ENCODE measurements around the gene RCOR3.

Gene RCOR3

GRCh38 chr1:211324992-211325775 is 66.0 kb downstream of the RCOR3 start:
- no peak for DNase-seq (ENCODE audit: low read depth)

GRCh38 chr1:211326140-211326527 is 67.0 kb downstream of the RCOR3 start:
- DNase-seq (ENCODE audit: low read depth) = no peak

GRCh38 chr1:211326528-211327345 is 67.6 kb downstream of the RCOR3 start, which contains the start of gene TRAF5:
Gene TRAF5, plus strand, starts transcription at chr1:211326833. Its CDS starts 26,407 bp downstream, at chr1:211353240.
- DNase-seq (ENCODE audit: low read depth) = no peak

DNA sequence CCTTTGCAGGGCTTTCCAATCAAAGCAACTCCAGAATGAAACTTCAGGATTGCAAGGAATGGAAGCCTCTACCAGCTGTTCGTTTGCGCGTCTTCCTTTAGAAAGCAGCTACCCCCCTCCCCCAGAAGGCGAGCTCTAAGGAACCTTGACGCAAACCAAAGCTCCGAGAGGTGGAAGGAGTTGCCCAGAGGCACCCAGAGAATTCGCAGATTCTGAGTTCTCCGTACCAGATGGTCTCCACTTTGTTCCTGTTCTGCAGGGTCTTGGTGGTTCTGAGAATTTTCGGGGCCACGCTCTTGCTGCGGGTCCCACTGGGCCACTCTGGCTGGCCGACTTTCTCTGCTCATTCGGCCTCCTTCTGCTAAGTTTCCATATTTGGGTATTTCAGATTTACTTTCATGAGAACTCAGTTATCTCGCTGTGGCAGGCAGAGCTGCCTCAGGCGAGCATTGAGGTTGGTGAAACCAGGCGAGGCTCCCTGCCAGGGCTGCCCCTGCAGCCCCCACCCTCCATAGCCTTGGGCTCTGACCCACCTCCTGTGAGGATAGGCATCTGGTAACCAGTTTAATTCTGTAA is 68.3 kb downstream of the RCOR3 start:
- no peak for DNase-seq (ENCODE audit: low read depth)

DNA sequence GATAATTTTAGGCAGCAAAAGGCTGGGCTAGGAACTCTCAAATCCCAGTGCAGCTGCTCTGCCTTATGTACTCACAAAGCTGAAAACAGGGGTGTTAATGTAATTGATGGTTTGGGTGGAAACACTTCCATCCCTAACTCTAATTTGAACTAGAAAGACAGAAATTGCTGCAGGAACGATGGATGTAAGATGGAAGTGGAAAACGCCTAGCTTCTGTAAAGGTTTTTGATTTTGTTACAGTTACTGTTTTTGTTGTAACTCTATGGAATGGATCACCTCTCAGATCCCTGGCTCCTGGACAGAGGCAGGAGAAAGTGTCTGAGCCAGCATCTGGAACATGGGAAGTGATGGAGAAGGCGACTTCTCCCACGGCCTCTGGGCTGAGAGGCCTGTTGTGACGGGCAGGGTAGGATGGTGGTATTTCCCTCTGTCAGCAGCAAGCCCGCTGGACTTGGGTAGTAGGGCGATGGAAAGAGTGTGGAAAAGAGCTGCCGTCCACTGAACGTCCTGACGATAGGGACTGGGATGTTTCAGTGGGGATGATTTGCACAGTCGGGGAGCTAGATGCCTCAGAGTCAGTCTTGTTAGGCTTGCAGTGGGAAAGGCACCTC is 69.0 kb downstream of the RCOR3 start:
- no peak for DNase-seq (ENCODE audit: low read depth)

- no peak for DNase-seq (ENCODE audit: low read depth)
Measured at GRCh38 chr1:211328866-211329475, 69.8 kb downstream of the RCOR3 start.

DNA sequence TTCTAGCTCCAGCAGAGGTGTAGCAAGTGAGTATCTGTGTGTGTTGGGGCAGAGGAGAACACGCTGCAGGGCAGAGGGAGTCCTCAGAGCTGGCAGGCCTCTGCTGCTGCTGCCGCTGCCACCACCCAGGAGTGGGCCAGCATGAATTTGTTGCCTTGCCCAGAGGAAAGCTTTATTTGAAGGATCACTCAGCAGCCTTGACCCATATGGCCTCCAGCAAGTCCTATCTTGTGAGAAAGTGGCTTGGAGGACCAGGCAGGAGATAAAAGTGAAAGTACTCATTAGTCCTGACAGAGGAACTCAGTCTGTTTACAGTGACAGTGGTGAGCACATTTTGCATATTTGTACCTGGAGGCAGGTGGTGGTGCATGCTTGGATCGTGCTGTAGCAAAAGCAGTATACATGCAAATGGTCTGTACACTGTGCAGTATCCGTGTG is 70.6 kb downstream of the RCOR3 start:
- no peak for DNase-seq (ENCODE audit: low read depth)

DNA sequence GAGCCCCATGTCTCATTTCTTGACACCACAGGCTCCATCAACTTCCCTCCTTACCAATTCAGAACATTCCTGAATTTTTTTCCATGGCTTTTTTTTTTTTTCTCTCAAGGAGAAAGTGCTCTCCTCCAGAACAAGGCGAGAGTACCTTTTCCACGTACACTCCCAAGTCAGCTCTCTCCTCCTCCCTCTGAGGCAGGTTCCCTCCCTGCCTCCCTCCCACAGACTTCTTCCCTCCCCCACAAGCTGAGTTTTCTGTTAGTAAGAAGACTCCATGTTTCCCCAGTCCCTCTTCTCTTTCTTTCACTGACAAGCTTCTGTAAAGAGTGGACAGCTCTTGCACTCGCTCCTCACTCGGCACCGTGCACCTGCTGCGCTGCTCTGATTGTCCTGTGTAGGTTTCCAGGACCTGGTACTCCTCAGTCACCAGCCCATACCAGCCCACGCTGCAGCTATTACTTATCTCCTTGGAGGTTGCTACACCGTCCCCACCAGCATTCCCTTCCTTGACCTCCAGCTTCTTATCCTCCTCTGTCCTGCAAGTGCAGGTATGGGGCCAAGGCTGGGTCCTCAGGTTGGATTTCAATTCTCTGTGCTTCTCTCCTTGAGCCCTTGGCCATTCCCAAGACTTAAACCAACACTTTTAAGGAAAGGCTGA is 71.2 kb downstream of the RCOR3 start:
- no peak for DNase-seq (ENCODE audit: low read depth)

DNA sequence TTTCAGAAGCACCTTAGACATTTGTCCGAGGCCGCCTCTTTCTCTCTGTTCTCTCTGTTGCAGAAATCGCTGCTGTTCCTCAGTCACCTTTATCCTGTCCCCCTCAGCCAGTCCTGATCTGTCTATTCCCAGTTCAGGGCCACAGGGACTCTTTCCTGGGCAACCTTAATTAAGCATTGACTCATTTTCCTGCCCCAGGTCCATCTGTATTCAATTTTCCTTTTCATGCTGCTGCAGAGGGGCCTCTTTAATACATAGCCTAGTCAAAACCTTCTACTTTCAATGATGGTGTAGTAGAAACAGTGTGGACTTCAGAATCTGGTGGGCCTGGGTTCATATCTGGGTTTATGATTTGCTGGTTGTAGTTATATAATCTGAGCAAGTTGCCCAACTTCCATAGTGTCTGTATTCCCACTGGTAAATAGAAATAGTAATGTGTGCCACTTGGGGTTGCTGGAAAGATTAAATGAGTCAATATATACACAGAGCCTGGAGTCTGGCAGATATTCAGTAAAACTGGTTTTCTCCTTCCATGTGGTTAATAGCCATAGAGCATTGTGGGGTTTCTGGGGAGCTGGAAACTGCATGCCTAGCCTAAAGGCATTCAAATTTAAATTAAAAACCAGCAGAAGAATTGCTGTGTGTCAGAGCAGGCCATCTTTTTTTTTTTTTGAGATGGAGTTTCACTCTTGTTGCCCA is 72.0 kb downstream of the RCOR3 start:
- no peak for DNase-seq (ENCODE audit: low read depth)

- DNase-seq (ENCODE audit: low read depth) = no peak
Measured at GRCh38 chr1:211332036-211332616, 73.0 kb downstream of the RCOR3 start.

GRCh38 chr1:211332830-211333229 is 73.7 kb downstream of the RCOR3 start:
- DNase-seq (ENCODE audit: low read depth) = no peak

DNA sequence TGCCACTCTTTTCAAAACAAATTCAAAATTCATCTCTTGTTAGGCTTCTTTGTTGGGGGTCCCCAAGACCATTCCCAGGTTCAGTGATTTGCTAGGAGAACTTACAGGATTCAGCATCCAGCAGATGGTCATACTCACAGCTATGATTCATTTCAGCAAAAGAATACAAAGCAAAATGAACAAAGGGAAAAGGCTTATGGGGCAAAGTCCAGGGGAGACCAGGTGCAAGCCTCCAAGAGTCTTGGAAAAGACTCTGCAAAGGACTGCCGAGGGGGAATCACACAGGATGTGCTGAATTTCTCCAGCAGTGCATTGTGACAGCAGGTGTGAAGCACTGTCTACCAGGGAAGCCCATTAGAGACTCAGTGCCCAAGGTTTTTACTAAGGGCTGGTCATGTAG is 74.7 kb downstream of the RCOR3 start:
- no peak for DNase-seq (ENCODE audit: low read depth)

- DNase-seq (ENCODE audit: low read depth) = no peak
Measured at GRCh38 chr1:211334986-211335385, 75.8 kb downstream of the RCOR3 start.

DNA sequence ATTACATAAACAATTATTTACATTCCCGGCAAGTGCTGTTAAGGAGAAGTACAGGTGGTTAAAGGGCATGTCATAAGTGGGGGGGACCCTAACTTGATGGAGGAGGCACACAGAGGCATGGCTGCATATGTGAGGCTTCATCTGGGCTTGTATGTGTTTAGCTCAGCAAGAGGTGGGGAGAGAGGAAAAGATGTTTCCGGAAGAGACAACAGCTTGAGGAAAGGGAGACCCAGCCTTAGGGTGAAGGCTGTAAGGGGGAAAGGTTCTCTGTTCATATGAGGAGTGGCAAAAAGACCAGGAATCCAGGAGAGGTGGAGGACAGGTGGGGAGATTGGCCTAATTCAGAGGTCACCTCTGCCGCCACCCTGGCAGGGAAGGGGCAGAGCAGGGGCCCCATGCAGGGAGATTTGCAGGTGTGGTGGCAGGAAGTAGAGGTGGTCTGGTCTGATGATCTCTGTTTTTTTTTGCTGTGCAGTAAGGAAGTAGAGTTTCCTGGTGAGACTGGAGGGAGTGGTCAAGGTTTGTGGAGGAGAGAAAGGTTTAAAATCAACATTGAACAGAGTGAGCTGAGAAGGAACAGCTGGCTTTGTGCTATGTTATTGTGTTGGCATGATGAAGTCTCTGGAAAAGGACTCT is 76.5 kb downstream of the RCOR3 start:
- no peak for DNase-seq (ENCODE audit: low read depth)

DNA sequence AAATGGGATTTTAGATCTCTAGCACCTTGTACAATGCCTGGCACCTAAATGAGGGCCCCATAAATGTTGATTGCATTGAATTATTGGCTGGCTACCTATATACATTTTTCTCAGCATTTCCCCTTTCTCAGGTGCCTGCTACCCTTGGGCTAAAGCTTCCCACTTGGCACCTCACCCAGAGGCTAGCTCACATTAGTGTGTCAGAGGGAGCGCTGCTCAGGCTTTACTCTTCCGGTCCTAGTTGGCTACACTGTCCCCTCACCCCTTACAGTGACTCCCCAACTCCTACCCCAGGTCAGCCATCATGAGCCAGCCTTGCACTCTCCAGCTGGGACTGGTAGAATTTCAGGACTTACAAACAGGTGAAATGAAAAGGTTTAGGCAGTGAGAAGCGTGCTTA is 77.0 kb downstream of the RCOR3 start:
- DNase-seq (ENCODE audit: low read depth) = no peak

GRCh38 chr1:211336775-211337174 is 77.6 kb downstream of the RCOR3 start:
- no peak for DNase-seq (ENCODE audit: low read depth)

- no peak for DNase-seq (ENCODE audit: low read depth)
Measured at GRCh38 chr1:211337430-211338223, 78.5 kb downstream of the RCOR3 start.

DNA sequence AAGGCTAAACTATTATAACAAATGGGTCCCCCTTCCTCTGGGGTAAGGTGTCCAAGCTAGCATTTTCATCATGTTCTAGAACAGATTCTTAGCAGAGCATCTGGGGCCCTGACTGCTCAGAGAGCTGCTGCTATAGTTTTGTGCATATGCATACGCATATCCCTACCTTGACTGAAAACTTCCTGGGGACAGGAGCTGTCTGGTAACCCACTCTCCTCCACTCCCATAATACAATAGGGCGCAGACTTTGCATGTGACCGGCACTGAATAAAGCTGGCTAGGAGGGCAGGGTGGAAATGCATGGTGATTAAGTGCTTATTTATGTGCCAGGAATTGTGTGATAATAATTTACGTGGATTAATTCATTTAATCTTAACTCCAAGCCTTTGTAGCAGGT is 79.1 kb downstream of the RCOR3 start:
- no peak for DNase-seq (ENCODE audit: low read depth)

DNA sequence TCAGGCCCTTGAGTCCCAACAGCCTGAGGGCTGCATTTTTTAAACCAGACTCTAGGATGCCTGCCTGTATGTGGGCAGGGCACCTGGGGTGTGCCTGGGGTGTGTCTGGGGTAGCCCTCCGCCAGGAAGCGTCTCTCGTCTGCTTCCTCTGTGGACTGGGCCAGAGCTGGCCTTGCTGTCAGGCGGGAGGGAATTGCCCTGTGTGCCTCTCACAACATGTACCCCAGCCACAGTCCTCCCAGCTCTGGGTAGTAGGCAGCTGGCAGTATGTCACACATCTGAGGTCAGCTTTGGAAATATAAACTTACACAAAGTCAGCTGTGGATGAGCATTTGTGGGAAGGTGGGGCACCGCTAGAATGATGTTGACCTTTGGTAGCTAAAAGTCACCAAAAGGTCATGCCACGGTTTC is 80.5 kb downstream of the RCOR3 start:
- no peak for DNase-seq (ENCODE audit: low read depth)
